ENCODE results near the gene IFFO2. TPM values are rescaled to one million over a fixed set of nuclear protein-coding genes. Genes with fewer than 3 reads are reported as not detected.
"Not testable (repeated sequence)": the region's sequence is repeated elsewhere in the genome, so short reads cannot be mapped to it uniquely, and the experiment has no call there.

IFFO2 gene
- total RNA-seq, 1 experiment from 2014 or later = not detected

- Histone ChIP-seq H3K9ac (ENCODE audit: low read length) (no peak overlapping the region), H3K27me3 (ENCODE audit: low read length) (no peaks in the 10 kb centered on the region), H3K9me2 (replicated peaks; ENCODE audit: insufficient read depth, low read length) (no peaks in the 10 kb centered on the region), H2AFZ (ENCODE audit: low read length) (no peak overlapping the region), H3K79me2 (ENCODE audit: low read length) (no peaks in the 10 kb centered on the region), H3K4me1 (ENCODE audit: low read length) (peaks cover under 1% of the 10 kb centered on the region), H4K20me1 (ENCODE audit: insufficient read depth, low read depth, low read length) (no peaks in the 10 kb centered on the region), H3K9me3 (ENCODE audit: low read length) (no peaks in the 10 kb centered on the region), H3K4me2 (ENCODE audit: low read depth, low read length, poor library complexity, severe bottlenecking) (no peak overlapping the region), H3K27ac (ENCODE audit: low read length) (no peak overlapping the region), H3K4me3 (ENCODE audit: low read length) (no peak overlapping the region), H3K36me3 (ENCODE audit: insufficient read depth, low read length) (no peaks in the 10 kb centered on the region)
- DNase-seq = peak; percentile 91
These were observed 81.2 kb downstream of the IFFO2 start for GRCh38 chr1:18875107-18875795.

- H3K79me2 ChIP-seq (ENCODE audit: low read length) = no peaks in the 10 kb centered on the region
- no peak overlapping the region for H3K4me2 ChIP-seq (ENCODE audit: low read depth, low read length, poor library complexity, severe bottlenecking)
- no peak for DNase-seq
- H3K36me3 ChIP-seq (ENCODE audit: insufficient read depth, low read length) = no peaks in the 10 kb centered on the region
- H2AFZ ChIP-seq (ENCODE audit: low read length) = no peak overlapping the region
- no peak overlapping the region for H3K9ac ChIP-seq (ENCODE audit: low read length)
- no peak overlapping the region for H3K4me3 ChIP-seq (ENCODE audit: low read length)
- peaks cover 6% of the 10 kb centered on the region for H3K4me1 ChIP-seq (ENCODE audit: low read length)
- no peak overlapping the region for H3K27ac ChIP-seq (ENCODE audit: low read length)
- no peaks in the 10 kb centered on the region for H3K9me3 ChIP-seq (ENCODE audit: low read length)
- H3K9me2 ChIP-seq (replicated peaks; ENCODE audit: insufficient read depth, low read length) = no peaks in the 10 kb centered on the region
- no peaks in the 10 kb centered on the region for H3K27me3 ChIP-seq (ENCODE audit: low read length)
- no peaks in the 10 kb centered on the region for H4K20me1 ChIP-seq (ENCODE audit: insufficient read depth, low read depth, low read length)
These were observed 81.9 kb downstream of the IFFO2 start for GRCh38 chr1:18874600-18874999.

- peaks cover 12% of the 10 kb centered on the region for H3K4me1 ChIP-seq (ENCODE audit: low read length)
- H4K20me1 ChIP-seq (ENCODE audit: insufficient read depth, low read depth, low read length) = no peaks in the 10 kb centered on the region
- DNase-seq = no peak
- H3K9me2 ChIP-seq (replicated peaks; ENCODE audit: insufficient read depth, low read length) = no peaks in the 10 kb centered on the region
- H3K9ac ChIP-seq (ENCODE audit: low read length) = no peak overlapping the region
- no peaks in the 10 kb centered on the region for H3K79me2 ChIP-seq (ENCODE audit: low read length)
- no peak overlapping the region for H3K4me2 ChIP-seq (ENCODE audit: low read depth, low read length, poor library complexity, severe bottlenecking)
- H3K27me3 ChIP-seq (ENCODE audit: low read length) = no peaks in the 10 kb centered on the region
- H3K4me3 ChIP-seq (ENCODE audit: low read length) = no peak overlapping the region
- no peak overlapping the region for H3K27ac ChIP-seq (ENCODE audit: low read length)
- H3K9me3 ChIP-seq (ENCODE audit: low read length) = no peaks in the 10 kb centered on the region
- H2AFZ ChIP-seq (ENCODE audit: low read length) = no peak overlapping the region
- H3K36me3 ChIP-seq (ENCODE audit: insufficient read depth, low read length) = no peaks in the 10 kb centered on the region
These were observed 82.4 kb downstream of the IFFO2 start for GRCh38 chr1:18874036-18874435.

- H3K27ac ChIP-seq (ENCODE audit: low read length) = no peak overlapping the region
- H3K9me2 ChIP-seq (replicated peaks; ENCODE audit: insufficient read depth, low read length) = no peaks in the 10 kb centered on the region
- no peaks in the 10 kb centered on the region for H4K20me1 ChIP-seq (ENCODE audit: insufficient read depth, low read depth, low read length)
- H3K4me1 ChIP-seq (ENCODE audit: low read length) = peaks cover 15% of the 10 kb centered on the region
- no peaks in the 10 kb centered on the region for H3K27me3 ChIP-seq (ENCODE audit: low read length)
- no peak for DNase-seq
- no peak overlapping the region for H3K4me3 ChIP-seq (ENCODE audit: low read length)
- no peaks in the 10 kb centered on the region for H3K79me2 ChIP-seq (ENCODE audit: low read length)
- no peaks in the 10 kb centered on the region for H3K9me3 ChIP-seq (ENCODE audit: low read length)
- H3K9ac ChIP-seq (ENCODE audit: low read length) = no peak overlapping the region
- no peak overlapping the region for H3K4me2 ChIP-seq (ENCODE audit: low read depth, low read length, poor library complexity, severe bottlenecking)
- no peaks in the 10 kb centered on the region for H3K36me3 ChIP-seq (ENCODE audit: insufficient read depth, low read length)
- H2AFZ ChIP-seq (ENCODE audit: low read length) = no peak overlapping the region
These were observed 84.3 kb downstream of the IFFO2 start for GRCh38 chr1:18872071-18872611.

GRCh38 chr1:18871401-18872070 lies 84.9 kb downstream of the IFFO2 start:
- H3K27me3 ChIP-seq (ENCODE audit: low read length) = no peaks in the 10 kb centered on the region
- H2AFZ ChIP-seq (ENCODE audit: low read length) = no peak overlapping the region
- H3K9ac ChIP-seq (ENCODE audit: low read length) = no peak overlapping the region
- H3K79me2 ChIP-seq (ENCODE audit: low read length) = no peaks in the 10 kb centered on the region
- H3K4me3 ChIP-seq (ENCODE audit: low read length) = no peak overlapping the region
- no peaks in the 10 kb centered on the region for H3K36me3 ChIP-seq (ENCODE audit: insufficient read depth, low read length)
- no peaks in the 10 kb centered on the region for H3K9me2 ChIP-seq (replicated peaks; ENCODE audit: insufficient read depth, low read length)
- H3K4me1 ChIP-seq (ENCODE audit: low read length) = peaks cover 15% of the 10 kb centered on the region
- H4K20me1 ChIP-seq (ENCODE audit: insufficient read depth, low read depth, low read length) = no peaks in the 10 kb centered on the region
- no peak for DNase-seq
- H3K4me2 ChIP-seq (ENCODE audit: low read depth, low read length, poor library complexity, severe bottlenecking) = no peak overlapping the region
- H3K27ac ChIP-seq (ENCODE audit: low read length) = no peak overlapping the region
- no peaks in the 10 kb centered on the region for H3K9me3 ChIP-seq (ENCODE audit: low read length)

GRCh38 chr1:18870957-18871356 lies 85.5 kb downstream of the IFFO2 start:
- H3K79me2 ChIP-seq (ENCODE audit: low read length) = no peaks in the 10 kb centered on the region
- H3K27ac ChIP-seq (ENCODE audit: low read length) = no peak overlapping the region
- H3K9ac ChIP-seq (ENCODE audit: low read length) = no peak overlapping the region
- H3K9me2 ChIP-seq (replicated peaks; ENCODE audit: insufficient read depth, low read length) = no peaks in the 10 kb centered on the region
- peaks cover 15% of the 10 kb centered on the region for H3K4me1 ChIP-seq (ENCODE audit: low read length)
- no peak overlapping the region for H3K4me3 ChIP-seq (ENCODE audit: low read length)
- H3K4me2 ChIP-seq (ENCODE audit: low read depth, low read length, poor library complexity, severe bottlenecking) = no peak overlapping the region
- no peaks in the 10 kb centered on the region for H4K20me1 ChIP-seq (ENCODE audit: insufficient read depth, low read depth, low read length)
- H2AFZ ChIP-seq (ENCODE audit: low read length) = no peak overlapping the region
- no peaks in the 10 kb centered on the region for H3K27me3 ChIP-seq (ENCODE audit: low read length)
- H3K36me3 ChIP-seq (ENCODE audit: insufficient read depth, low read length) = no peaks in the 10 kb centered on the region
- no peaks in the 10 kb centered on the region for H3K9me3 ChIP-seq (ENCODE audit: low read length)
- DNase-seq = no peak

- not testable (repeated sequence) for H3K9me2 ChIP-seq (replicated peaks; ENCODE audit: insufficient read depth, low read length); H3K27me3 ChIP-seq (ENCODE audit: low read length); H3K79me2 ChIP-seq (ENCODE audit: low read length); H3K27ac ChIP-seq (ENCODE audit: low read length); H3K4me3 ChIP-seq (ENCODE audit: low read length); H3K9ac ChIP-seq (ENCODE audit: low read length); H2AFZ ChIP-seq (ENCODE audit: low read length); H3K9me3 ChIP-seq (ENCODE audit: low read length); H4K20me1 ChIP-seq (ENCODE audit: insufficient read depth, low read depth, low read length); H3K4me2 ChIP-seq (ENCODE audit: low read depth, low read length, poor library complexity, severe bottlenecking); H3K36me3 ChIP-seq (ENCODE audit: insufficient read depth, low read length); DNase-seq
- peaks cover 15% of the 10 kb centered on the region for H3K4me1 ChIP-seq (ENCODE audit: low read length)
These were observed 85.9 kb downstream of the IFFO2 start for GRCh38 chr1:18870595-18870865.

GRCh38 chr1:18869847-18870594 lies 86.5 kb downstream of the IFFO2 start:
- H3K36me3 ChIP-seq (ENCODE audit: insufficient read depth, low read length) = no peaks in the 10 kb centered on the region
- no peak overlapping the region for H3K4me3 ChIP-seq (ENCODE audit: low read length)
- no peak overlapping the region for H3K4me2 ChIP-seq (ENCODE audit: low read depth, low read length, poor library complexity, severe bottlenecking)
- H3K9ac ChIP-seq (ENCODE audit: low read length) = no peak overlapping the region
- no peak overlapping the region for H2AFZ ChIP-seq (ENCODE audit: low read length)
- H3K27ac ChIP-seq (ENCODE audit: low read length) = no peak overlapping the region
- H3K79me2 ChIP-seq (ENCODE audit: low read length) = no peaks in the 10 kb centered on the region
- no peak for DNase-seq
- no peaks in the 10 kb centered on the region for H3K9me3 ChIP-seq (ENCODE audit: low read length)
- H3K27me3 ChIP-seq (ENCODE audit: low read length) = no peaks in the 10 kb centered on the region
- no peaks in the 10 kb centered on the region for H3K9me2 ChIP-seq (replicated peaks; ENCODE audit: insufficient read depth, low read length)
- peaks cover 15% of the 10 kb centered on the region for H3K4me1 ChIP-seq (ENCODE audit: low read length)
- H4K20me1 ChIP-seq (ENCODE audit: insufficient read depth, low read depth, low read length) = no peaks in the 10 kb centered on the region

Measured in Karpas-422 (cell line).